NCI-H526 (cell line): ENCODE data around the gene AGBL5.
"Not testable (repeated sequence)": the region's sequence is repeated elsewhere in the genome, so short reads cannot be mapped to it uniquely, and the experiment has no call there.

Experiments
- DNase-seq, 2 experiments: peaks; one replicate each; lab custom pipeline; 2025; lab: John Stamatoyannopoulos, UW

Gene AGBL5

DNA sequence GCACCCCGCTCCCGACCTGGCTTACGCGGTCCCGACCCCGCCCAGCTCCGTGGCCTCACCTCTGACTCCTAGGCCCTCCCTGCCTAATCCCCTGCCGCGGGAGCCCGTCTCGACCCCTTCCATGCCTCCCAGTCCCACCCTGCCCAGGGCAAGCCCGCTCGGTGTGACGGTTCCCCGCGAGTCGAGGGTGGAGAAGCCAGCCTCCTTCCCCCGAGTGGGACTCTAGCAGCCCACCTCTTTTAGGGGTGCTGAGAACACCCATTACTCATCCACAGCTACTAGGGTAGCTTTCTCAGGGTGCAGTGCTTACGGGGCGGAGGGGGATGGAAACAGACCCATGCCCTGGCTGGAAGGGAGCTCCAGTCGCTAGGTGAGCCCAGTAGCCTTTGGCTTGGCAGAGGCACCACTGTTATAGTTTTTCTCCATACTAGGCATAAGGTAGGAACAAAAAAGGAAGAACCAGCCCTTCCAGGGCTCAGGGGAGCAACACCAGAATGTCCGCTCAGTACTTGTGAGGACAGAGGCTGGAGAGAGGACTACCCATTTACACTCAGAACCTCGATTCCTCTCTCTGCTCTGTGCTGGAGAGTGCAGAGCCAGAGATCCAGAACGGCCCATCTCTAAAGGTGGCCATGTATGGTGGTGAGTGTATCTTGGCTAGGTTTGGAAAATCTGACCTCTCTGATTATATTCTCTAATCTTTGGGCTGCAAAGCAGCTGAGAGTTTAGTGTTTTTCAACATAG, 606 bp downstream of the AGBL5 start:
- no peak for DNase-seq

DNA sequence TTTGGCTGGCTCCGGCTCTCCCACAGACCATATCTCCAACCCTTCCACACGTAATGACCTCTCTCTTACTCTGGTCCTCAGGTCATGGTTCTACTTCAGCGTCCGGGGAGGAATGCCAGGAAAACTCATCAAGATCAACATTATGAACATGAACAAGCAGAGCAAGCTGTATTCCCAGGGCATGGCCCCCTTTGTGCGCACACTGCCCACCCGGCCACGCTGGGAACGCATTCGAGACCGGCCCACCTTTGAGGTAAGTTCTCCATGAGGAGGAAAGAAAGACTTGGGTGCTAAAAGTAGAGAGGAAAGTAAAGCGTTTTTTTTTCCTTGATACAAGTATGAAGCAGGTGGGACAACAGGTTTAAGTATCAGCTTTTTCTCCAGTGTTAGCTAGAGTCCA, 1.9 kb downstream of the AGBL5 start:
- no peak for DNase-seq

DNA sequence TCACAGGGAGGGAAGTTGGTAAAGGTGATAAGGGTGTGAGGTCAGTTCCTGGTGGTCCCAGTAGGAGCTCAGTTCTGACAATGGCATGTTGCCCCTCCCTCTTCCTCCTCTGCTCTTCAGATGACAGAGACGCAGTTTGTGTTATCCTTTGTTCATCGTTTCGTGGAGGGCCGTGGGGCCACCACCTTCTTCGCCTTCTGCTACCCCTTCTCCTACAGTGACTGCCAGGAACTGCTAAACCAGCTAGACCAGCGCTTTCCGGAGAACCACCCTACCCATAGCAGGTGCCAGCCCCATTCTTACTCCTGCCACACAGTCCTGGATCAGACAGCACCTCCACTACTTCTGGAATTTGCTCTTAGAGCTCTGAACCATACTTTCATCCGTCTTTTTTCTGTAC, 2.3 kb downstream of the AGBL5 start:
- no peak for DNase-seq

DNA sequence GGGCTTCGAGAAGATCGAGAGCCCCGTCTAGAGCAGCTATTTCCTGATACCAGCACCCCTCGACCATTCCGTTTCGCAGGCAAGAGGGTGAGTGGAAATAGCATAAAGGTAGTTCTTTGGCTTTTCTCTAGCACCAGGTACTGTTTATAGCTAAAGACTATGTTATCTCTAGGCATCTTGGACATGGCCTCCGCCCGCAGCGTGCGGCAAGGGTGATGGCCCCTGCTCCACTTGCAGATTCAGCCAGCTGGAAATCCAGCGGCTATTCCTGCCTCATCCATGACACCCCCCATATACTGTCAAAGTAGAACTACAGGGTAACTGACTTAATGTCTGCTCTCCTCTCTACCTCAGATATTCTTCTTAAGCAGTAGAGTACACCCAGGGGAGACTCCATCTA, 3.3 kb downstream of the AGBL5 start:
- no peak for DNase-seq

DNA sequence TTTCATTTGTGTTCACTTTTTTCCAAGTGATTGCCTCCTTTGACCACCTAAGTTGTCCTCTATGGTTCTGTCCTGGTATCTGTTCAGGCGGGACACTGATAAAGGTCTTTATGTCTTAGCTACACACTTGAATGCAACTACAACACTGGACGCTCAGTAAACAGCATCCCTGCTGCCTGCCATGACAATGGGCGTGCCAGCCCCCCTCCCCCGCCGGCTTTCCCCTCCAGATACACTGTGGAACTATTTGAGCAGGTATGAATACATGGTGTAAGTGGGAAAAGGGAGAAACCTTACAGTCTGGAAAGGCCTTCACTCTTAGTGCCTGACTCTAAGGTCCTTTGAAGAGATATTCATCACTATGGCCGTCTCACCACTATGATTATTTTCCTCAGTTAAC, 5.7 kb downstream of the AGBL5 start:
- DNase-seq: no peak

DNA sequence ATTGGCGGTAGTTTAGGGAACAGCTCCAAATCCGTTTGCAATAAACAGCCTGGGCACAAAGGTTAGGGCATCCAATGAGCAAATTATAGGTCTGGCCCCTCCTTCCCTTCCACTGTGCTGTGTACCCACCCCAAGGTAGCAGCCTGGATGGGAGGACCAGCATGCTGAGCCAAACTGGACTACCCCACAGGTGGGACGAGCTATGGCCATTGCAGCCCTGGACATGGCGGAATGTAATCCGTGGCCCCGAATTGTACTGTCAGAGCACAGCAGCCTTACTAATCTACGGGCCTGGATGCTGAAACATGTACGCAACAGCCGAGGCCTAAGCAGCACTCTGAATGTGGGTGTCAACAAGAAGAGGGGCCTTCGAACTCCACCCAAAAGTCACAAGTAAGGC, 6.7 kb downstream of the AGBL5 start:
- DNase-seq: no peak

DNA sequence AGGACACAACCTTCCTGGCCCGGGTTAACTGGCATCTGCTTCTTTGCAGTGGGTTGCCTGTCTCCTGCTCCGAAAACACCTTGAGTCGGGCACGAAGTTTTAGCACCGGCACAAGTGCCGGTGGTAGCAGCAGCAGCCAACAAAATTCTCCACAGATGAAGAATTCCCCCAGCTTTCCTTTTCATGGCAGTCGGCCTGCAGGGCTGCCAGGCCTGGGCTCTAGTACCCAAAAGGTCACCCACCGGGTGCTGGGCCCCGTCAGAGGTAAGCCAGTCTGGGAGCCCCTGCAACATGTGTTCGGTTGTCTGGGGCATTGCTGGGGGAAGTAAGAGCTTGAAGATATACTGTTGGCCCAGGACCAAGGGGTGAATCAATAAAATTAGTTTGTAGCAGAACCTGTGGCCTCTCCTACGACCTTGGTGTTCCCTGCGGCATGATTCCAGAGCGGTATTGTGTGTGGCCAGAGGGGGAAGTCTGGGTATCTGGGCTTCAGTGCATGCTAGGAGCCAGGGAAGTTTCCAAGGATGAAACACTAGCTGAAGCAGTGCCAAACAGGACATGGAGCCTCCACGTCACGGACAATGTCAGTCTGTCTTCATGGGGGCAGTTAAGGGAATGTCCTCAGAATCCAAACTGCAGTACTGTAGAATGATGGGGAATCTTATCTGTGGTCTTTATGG, 7.8 kb downstream of the AGBL5 start:
- DNase-seq: no peak

DNA sequence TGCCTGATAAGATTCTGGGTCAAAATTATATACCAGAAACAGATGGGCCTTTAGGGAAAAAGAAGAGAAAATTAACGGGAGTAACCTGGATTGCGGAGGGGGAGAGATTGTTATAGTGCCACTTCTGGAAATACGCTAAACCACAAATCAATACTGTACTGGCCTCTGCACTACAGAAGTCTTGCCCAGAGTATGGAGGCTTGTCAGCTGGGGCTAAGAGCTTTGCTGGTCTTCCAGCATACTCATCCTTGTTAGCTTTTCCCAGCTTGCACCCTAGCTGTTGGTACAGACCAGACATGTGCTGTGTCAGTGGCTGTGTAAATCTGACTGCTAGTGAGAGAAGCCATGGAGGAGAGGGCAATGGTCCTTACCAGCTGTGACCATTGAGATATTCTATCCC, 8.9 kb downstream of the AGBL5 start:
- no peak for DNase-seq

DNA sequence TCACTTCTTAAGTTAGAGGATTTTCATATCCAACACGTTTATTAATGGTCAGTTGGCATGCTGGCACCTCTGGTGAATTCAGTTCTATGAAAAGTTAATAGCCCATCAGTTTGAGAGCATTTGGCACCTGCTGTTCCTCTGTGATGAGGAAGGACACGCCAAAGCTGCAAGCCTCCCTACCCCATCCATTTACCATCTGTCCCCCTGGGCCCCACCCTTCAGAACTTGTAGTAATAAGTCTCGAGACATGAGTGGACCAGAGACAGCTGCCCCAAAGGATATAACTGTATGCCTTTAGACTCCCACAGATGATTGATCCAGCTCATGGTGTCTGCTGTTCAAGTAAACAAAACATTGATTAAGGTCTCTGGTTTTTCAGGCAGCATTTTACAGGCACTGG, 13.7 kb downstream of the AGBL5 start:
- DNase-seq: no peak

DNA sequence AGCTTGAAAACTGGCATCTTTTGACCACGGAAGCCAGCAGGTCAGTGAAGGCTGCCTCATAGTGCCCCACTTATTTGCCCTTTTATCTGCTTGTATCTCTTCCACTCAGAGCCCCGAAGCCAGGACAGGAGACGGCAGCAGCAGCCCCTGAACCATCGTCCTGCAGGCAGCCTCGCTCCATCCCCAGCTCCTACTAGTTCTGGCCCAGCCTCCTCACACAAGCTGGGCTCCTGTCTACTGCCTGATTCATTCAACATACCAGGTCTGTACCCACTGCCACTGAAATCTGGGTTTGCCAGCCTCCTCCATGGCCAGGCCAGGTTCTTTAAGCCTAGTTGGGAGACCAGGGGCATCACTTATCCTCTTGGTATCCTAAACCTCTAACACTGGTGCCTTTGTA, 15.9 kb downstream of the AGBL5 start:
- DNase-seq: no peak

DNA sequence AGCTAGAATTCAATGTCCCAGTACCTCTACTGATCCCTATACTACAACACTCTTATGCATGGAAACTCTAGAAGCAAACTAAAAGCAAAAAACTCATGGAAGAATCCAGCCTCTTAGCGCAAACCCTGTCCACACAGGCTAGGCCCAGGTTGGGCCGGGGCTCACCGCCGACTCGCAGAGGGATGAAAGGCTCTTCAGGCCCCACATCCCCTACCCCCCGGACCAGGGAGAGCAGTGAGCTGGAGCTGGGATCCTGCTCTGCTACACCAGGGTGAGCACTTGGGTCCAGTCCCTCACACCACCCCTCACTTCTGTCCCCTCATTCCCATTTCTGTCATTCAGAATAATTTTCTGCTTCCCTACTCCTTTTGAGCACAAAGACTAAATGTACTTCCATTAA, 18.0 kb downstream of the AGBL5 start:
- DNase-seq: no peak

DNA sequence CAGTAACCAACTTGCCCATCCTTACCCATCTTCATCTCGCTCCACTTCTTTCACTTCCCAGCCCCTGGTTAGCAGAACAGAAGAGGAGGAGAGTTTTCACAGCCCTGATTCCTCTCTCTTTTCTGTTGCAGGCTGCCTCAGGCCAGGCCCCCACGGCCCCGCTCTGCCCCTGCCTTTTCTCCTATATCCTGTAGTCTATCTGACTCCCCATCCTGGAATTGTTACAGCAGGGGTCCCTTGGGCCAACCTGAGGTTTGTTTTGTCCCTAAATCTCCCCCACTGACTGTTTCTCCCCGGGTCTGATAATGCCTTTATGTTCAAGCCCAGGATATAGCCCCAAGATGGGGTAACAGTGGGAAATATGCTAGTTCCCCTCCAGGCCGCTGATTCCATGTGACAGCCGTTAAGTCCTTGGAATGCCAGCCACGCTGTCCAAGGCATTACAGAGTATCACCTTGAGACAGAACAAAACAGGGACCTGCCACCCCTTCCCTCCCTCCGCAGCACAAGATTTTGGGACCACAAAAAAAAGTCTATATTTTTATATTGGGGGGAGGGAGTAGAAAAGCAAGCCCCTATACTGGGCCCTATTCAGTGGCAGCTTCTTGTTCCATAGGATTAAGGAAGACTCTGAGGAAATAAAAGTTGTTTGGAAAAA, 18.6 kb downstream of the AGBL5 start:
- no peak for DNase-seq

DNA sequence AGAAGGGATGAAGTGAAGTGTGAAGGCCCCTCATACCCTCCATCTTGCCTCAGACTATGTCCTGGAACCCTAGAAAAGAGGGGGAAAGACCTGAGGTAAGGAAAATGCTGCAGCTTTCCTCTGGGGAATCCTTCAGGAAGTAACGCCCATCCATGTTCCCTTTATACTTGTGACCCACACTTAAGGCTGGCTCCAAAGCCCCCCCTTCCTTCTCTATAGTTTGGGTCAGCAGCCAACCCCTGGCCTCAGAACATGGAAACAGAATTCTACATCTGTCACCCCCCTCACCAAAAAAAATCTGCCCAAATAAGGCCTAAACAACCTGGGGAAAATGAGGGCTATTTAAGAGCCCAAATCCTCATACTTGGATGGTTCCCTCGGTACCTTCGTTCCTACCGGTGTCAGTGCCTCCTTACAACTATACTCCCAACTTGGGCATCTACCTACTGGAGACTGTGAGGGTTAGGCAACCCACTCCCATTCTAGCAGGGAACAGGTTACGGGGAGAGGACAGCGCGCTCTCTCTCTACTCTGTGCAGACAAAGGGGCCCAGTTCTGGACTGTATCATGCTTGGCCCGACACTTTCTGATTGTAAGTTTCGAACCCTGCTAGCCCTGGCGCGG, 19.3 kb downstream of the AGBL5 start:
- DNase-seq: no peak

DNA sequence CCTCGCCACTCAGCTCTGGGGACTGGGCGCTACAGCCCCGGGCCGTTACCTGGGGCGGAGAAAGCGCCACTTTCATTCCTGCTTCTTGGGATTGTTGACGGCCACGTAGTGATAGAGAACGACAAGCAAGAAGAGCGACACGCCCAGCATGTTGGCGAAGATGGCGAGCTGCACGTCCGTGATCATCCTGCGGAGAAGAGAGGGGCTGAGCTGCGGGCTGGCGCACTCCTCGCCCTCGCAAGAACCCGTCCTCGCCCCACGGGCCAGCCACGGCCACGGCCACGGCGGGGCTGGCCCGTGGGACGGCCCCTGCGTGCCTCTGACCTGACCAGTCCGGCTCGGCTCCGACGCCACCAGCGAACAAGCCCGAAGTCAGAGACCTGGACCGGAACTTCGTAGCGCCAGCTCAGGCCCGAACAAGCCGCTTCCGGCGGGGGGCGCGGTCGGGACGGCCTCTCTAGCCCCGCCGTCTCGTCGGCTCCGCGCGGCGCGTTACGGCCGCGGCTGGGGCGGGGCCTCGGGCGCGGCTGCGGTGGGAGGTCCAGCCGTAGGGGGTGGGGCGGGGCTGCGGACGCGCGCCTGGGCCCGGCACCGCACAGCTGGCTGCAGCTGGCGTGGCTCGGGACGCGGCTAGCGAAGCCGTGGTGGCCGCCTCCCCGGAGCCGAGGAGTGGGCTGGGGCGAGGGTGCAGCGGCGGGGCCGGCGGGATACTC, 20.0 kb downstream of the AGBL5 start, which contains the start of gene OST4:
OST4 (minus strand) TSS at position 378 of the 713 bp plus-strand sequence.
- DNase-seq: peak; percentile 70 to 96

DNA sequence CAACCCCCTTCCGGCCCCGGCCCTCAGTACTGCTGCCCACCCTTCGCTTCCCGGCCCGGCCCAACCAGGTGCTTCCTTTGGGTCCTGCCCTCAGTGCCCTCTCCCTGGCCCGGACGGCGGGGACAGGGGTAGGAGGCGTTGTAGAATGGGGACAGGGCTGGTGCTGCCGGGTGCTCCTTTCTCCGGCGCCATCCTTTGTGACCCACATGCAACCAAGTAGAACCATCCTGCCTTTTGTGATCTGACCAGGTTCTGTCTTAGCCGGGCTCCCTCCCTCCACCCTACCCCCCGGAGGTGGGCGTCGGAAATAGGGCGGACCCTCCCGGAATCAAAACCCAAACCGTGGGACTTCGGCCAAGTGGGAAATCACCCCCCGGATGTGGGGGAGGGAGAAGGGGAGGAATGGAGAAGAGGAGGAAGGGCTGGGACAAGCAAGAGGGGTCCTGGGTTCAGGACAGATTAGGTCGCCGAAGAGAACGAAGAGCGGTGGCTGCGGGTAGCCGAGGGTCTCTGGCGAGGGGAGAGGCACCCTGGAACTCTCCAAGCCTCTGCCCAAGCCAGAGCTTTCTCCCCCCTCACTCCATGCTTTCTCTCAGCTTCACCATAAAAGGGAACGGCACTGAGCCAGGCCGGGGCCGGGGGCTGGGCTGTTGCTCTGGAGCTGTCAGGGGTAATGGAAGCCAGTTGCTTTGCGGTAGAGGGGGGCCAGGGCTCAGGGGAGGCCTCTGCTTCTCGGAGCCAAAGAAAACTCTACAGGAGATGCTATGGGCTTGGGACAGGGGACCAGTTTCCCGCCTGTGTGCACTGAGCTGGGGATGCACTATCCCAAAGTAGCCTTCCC, 20.7 kb downstream of the AGBL5 start:
- DNase-seq: no peak

DNA sequence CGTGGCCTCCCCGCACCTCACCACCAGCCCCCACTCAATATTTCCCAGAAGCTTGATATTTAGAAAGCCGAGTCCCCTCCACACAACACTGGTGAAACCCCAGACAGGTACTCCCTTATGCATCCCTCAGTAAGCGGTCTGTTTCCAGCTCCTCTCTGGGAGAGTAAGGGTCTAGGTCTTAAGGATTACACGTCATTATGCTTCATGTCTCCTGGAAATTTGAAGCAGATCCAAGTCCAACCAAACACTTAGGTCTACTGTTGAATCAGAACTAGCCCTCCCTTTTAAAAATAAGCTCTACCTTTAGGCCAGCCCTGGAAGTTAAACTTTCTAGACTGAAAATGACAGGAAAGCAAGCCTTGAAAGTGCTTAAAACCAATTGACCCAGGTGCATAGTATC, 21.5 kb downstream of the AGBL5 start:
- DNase-seq: no peak

DNA sequence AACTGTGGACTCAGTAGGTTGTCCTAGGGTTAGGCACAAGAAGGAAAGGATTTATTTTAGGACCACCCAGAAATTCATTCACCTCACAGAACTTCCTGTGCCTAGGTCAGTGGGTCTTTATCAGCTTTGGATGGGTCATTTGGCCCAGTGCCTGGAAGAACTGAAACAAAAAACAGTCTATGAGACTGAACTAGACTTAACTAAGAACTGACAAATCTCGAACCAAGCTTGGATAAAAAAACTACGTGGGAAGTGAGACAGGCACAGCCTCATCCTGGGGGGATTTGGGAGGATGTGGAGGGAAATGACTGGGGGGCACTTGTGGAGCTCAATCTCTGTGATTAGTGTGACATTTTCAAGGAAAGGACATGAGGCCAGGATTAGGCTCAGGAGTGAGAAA, 22.3 kb downstream of the AGBL5 start:
- no peak for DNase-seq

DNA sequence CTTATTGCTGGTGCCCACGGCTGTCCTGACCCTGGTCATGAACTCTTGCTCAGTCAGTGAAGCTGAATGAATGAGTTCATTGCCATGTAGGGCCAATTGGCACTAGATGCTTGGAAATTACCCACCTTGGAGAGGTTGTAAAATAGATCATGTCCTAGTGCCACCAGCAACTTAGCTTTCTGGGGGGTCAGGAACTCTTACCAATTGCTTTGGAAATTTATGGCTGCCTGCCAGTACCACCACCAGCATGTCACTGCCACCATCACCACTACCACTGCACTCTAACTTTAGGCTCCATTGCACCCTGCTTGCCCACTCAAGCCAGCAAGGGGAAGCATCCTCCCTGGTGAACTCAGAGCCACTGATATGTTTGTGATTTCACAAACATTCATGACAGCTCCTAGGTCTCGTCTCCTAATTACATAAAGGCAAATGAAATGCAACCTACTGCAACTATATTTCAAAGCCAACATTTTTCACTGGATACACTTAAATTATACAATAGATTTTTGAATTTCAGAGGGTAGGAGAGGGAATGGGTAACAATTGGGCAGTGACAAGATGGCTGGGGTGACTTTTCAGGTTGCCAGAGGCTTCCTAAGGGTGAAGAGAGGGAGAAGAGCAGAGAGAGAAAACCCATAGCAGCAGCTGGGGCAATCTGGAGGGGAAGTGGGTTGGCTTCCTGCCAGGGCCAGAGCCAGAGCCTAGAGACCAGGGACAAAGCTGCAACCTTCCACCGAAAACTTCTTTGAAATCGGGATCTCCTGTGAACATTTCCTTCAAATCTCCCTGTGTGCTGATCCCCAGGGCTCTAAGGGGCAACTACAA, 23.5 kb downstream of the AGBL5 start:
- DNase-seq: no peak

DNA sequence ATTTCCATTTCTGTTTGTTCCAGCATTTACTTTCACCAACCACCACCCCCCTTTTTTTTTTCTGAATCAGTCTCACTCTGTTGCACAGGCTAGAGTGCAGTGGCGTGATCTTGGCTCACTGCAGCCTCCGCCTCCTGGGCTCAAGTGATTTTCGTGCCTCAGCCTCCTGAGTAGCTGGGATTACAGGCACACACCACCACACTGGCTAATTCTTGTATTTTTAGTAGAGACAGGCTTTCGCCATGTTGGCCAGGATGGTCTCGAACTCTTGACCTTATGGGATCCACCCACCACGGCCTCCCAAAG, 24.1 kb downstream of the AGBL5 start:
- not testable (repeated sequence) for DNase-seq

DNA sequence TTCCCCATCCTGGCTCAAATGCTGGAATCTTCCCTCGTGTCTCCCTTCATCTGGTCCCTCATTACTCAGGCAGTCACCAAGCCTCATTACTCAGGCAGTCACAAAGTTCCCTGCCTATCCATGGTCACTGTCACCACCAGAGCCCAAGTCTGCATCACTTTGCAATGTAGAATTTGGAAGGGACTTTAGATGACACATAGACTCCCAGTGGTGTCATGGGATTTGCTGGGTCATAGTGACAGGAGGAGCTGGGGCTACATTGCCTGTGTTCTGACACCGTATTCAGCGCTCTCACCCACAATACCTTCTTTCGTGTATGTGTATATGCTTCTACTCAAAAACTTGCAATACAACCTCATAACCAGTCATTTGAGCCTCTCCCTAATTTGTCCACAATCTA, 24.9 kb downstream of the AGBL5 start:
- no peak for DNase-seq

DNA sequence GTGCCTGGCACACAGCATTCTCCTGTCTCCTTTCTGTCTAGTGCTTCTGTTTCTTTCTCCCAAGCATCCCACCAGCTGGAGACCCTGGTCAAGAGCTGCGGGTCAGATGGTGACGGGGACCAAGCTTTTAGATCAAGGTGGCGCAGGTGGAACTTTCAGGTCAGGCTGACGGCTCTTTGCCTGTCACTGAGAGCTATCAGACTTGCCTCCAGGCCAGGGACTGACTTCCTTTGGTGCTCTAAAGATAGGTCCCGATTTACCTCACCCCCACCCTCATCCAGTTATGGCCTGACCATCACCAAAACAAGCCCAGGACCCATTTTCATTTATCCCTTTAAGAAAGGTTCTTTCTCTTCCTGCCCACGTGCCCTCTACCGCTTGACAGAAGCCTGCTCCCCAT, 25.8 kb downstream of the AGBL5 start:
- DNase-seq: no peak
